Type B pancreatic cell (in vitro differentiated cells): ENCODE measurements around the gene STUB1. TPM values are rescaled to one million over a fixed set of nuclear protein-coding genes. Genes with fewer than 3 reads are reported as not detected.
"Not testable (repeated sequence)": the region's sequence is repeated elsewhere in the genome, so short reads cannot be mapped to it uniquely, and the experiment has no call there.

ENCODE experiments used
- DNase-seq: peaks from one replicate; pipeline ENCODE4 v3.0.0; 2021; ENCODE audit warnings: mixed read lengths; ENCODE audit not compliant: unreplicated experiment; ENCODE audit errors: extremely low spot score
- H3K27ac Mint-ChIP-seq: 2 replicates; pipeline ENCODE4 v1.8.0; 2021; ENCODE audit warnings: mild to moderate bottlenecking, mixed read lengths
- H3K27me3 Mint-ChIP-seq: 2 replicates; pipeline ENCODE4 v1.8.0; 2021; ENCODE audit warnings: mixed read lengths
- H3K36me3 Mint-ChIP-seq: 2 replicates; pipeline ENCODE4 v1.8.0; 2021; ENCODE audit warnings: mixed read lengths
- H3K4me1 Mint-ChIP-seq: one replicate; pipeline ENCODE4 v1.8.0; 2021; ENCODE audit warnings: mixed read lengths; ENCODE audit not compliant: unreplicated experiment
- H3K4me3 Mint-ChIP-seq: 2 replicates; pipeline ENCODE4 v1.8.0; 2021; ENCODE audit warnings: mild to moderate bottlenecking, mixed read lengths
- H3K9me3 Mint-ChIP-seq: 2 replicates; pipeline ENCODE4 v1.8.0; 2021; ENCODE audit warnings: mixed read lengths
- total RNA-seq: library from RNA; stranded (reverse); gene quantifications from 2 replicates; pipeline ENCODE4 v1.2.1, GENCODE V29; 2021; ENCODE audit warnings: low replicate concordance
- TF ChIP-seq, protein P1 (sequence below): fragments of 200-600 bp; sonication (generic); conservative IDR thresholded peaks from 2 replicates; pipeline ENCODE4 v1.5.0; 2021; ENCODE audit warnings: antibody characterized with exemption, mild to moderate bottlenecking

STUB1 gene
- total RNA-seq, 1 donor from 2014 or later: 80.3 TPM

DNA sequence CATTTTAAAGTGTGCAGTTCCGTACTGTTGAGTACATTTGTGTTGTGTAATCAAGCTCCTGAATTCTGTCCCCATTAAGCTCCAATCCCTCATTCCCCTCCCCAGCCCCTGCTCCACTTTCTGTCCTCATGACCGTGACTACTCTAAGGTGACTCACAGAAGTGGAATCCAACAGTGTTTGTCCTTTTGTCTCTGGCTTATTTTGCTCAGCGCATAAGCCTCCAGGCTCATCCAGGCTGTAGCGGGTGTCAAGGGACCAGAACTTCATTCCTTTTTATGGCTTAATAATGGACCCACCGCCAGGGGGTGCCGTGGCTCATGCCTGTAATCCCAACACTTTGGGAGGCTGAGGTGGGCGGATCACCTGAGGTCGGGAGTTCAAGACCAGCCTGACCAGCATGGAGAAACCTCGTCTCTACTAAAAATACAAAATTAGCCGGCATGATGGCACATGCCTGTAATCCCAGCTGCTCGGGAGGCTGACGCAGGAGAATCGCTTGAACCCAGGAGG, 32.6 kb downstream of the STUB1 start:
- H3K27me3 Mint-ChIP-seq: peaks cover 38% of the 10 kb centered on the region
- H3K4me3 Mint-ChIP-seq: peak overlapping the region; percentile 44
- H3K9me3 Mint-ChIP-seq: not testable (repeated sequence)

DNA sequence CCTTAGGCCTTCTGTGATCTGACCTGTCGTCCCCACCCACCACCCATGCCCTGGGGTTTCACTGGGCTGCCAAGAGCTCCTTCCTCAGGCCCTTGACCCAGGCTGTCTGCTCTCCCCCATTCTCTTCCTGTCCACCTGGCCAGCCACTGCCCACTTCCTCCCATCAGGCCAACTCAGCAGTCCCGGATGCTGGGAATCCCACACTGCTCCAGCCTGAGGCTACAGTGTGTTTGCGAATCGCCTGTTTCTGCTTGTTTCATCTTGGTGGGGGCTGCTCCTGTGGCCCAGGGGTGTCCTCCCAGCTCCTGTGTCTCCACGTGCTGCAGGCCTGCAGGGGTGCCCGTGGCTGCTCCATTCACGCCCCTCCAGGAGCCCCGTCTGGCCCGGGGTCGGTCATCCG, 33.9 kb downstream of the STUB1 start:
- Mint-ChIP-seq H3K27ac (no peak overlapping the region), H3K4me3 (no peak overlapping the region), H3K4me1 (peaks cover 13% of the 10 kb centered on the region), H3K36me3 (no peaks in the 10 kb centered on the region), H3K27me3 (peaks cover 25% of the 10 kb centered on the region), H3K9me3 (no peaks in the 10 kb centered on the region)
- TF ChIP-seq, protein P1, sequence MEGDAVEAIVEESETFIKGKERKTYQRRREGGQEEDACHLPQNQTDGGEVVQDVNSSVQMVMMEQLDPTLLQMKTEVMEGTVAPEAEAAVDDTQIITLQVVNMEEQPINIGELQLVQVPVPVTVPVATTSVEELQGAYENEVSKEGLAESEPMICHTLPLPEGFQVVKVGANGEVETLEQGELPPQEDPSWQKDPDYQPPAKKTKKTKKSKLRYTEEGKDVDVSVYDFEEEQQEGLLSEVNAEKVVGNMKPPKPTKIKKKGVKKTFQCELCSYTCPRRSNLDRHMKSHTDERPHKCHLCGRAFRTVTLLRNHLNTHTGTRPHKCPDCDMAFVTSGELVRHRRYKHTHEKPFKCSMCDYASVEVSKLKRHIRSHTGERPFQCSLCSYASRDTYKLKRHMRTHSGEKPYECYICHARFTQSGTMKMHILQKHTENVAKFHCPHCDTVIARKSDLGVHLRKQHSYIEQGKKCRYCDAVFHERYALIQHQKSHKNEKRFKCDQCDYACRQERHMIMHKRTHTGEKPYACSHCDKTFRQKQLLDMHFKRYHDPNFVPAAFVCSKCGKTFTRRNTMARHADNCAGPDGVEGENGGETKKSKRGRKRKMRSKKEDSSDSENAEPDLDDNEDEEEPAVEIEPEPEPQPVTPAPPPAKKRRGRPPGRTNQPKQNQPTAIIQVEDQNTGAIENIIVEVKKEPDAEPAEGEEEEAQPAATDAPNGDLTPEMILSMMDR: no peak
- no peak for DNase-seq

More for the DNA sequence above, 32.6 kb downstream of the STUB1 start:
- peak overlapping the region; percentile 78 for H3K27ac Mint-ChIP-seq
- not testable (repeated sequence) for DNase-seq, H3K4me1 Mint-ChIP-seq, H3K36me3 Mint-ChIP-seq
- TF ChIP-seq, protein P1: peak; percentile 69

DNA sequence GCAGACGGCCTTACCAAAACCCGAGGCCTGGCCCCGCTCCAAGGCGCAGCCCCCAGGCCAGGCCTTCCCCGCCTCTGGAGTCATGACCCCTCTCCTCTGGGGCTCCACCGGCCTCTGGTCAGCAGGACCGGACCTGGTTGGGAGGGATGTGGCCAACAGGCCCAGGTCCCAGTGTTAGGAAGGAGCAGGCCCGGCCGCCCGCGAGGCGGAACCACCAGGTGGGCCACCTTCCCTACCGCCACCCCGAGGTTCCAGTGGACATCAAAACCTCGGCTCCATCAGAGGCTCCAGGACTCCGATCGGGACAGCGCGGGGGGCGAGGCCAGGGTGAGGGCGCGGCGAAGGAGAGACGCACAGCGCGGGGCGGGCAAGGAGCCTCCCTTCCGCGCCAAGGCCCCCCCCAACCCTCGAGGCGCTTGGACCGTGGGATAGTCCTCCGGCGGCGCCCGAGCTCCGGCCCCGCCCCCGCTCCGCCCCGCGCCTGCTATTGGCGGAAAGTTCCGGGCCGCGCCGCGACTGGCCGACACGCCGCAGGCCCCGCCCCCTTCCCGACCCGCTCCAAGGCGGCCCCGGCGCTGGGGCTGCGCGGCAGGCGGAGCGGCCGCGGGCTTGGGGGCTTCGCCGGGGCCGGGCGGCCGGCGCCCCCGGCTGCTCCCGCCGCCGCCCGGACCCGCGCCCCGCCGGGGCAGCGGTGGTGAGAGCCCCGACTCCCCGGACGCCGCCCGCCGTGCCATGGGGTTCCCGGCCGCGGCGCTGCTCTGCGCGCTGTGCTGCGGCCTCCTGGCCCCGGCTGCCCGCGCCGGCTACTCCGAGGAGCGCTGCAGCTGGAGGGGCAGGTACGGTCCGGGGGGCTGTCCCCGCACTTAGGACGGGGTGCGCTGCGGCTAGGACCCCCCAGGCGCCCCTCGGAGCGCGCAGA, 34.6 kb downstream of the STUB1 start, which contains the start of gene METRN:
Gene METRN, plus strand, starts transcription at position 561 of the 919 bp plus-strand sequence. Its CDS starts 172 bp downstream, at position 733.
- Mint-ChIP-seq H3K36me3 (no peaks in the 10 kb centered on the region), H3K9me3 (no peaks in the 10 kb centered on the region), H3K4me3 (peak within 1 kb of the TSS; percentile 84), H3K27ac (peak within 1 kb of the TSS; percentile 36), H3K4me1 (peaks cover 16% of the 10 kb centered on the region), H3K27me3 (peaks cover 18% of the 10 kb centered on the region)
- DNase-seq: peak; percentile 93
- TF ChIP-seq, protein P1: no peak

DNA sequence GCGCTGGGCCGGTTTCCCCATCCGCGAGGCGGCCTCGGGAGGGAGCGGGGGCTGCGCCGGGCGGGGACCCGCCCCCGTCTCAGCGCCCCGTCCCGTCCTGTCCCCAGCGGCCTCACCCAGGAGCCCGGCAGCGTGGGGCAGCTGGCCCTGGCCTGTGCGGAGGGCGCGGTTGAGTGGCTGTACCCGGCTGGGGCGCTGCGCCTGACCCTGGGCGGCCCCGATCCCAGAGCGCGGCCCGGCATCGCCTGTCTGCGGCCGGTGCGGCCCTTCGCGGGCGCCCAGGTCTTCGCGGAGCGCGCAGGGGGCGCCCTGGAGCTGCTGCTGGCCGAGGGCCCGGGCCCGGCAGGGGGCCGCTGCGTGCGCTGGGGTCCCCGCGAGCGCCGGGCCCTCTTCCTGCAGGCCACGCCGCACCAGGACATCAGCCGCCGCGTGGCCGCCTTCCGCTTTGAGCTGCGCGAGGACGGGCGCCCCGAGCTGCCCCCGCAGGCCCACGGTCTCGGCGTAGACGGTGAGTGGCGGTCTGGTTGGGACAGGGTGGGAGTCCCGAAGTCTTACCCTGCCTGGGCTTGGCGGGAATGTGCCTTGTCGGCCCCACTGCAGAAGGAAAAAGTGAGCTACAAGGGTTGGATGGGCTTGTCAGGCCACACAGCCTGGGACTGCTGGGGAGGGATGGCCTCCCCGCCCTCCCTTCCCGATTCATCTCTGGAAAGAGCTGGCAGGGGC, 35.4 kb downstream of the STUB1 start:
- TF ChIP-seq, protein P1: peak; percentile 36
- no peak for DNase-seq
- Mint-ChIP-seq H3K4me3 (peak overlapping the region; percentile 84), H3K4me1 (peaks cover 16% of the 10 kb centered on the region), H3K27ac (peak overlapping the region; percentile 36), H3K36me3 (no peaks in the 10 kb centered on the region), H3K27me3 (peaks cover 13% of the 10 kb centered on the region), H3K9me3 (no peaks in the 10 kb centered on the region)

DNA sequence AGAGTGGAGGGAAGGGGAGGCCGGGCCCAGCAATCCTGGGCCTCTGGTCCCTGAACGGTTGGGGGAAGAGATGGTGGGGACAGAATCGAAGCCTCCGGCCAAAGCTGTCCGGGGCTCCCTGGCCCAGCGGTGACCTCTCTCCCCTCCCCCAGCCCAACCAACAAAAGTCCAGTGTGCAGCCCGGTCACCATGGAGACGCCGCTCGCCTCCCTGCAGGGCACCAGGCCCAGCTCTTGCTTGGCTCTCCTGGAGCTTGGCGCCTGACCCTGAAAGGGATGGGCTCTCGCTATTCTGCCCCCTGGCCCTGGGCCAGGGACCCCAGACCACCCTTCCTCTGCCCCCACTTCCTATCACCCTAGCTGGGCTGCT, 36.0 kb downstream of the STUB1 start:
- DNase-seq: no peak
- Mint-ChIP-seq H3K36me3 (no peaks in the 10 kb centered on the region), H3K27ac (peak overlapping the region; percentile 36), H3K9me3 (no peaks in the 10 kb centered on the region), H3K4me3 (peak overlapping the region; percentile 84), H3K27me3 (peaks cover 12% of the 10 kb centered on the region), H3K4me1 (peaks cover 16% of the 10 kb centered on the region)
- TF ChIP-seq, protein P1: no peak
